Keratinocyte (primary cell): ENCODE measurements around the gene MRPS18A. TPM values are rescaled to one million over a fixed set of nuclear protein-coding genes. Genes with fewer than 3 reads are reported as not detected.

Experiments used
- DNase-seq: peaks from one replicate; pipeline ENCODE4 v3.0.0-alpha.2; 2011; ENCODE audit warnings: low read depth, missing footprints, low spot score
- FAIRE-seq: peaks from 2 replicates; lab custom pipeline; 2011; peaks lifted over from hg19 to GRCh38; lab: Jason Lieb, UNC
- H2AFZ ChIP-seq: 2 replicates; pipeline ENCODE4 v1.6.0; 2012; ENCODE audit warnings: low read length, control low read depth, inconsistent platforms; ENCODE audit not compliant: control insufficient read depth
- H3K27ac ChIP-seq: 2 replicates; pipeline ENCODE4 v1.5.1; 2011; ENCODE audit warnings: low read length; ENCODE audit not compliant: control insufficient read depth, insufficient read depth
- H3K27me3 ChIP-seq: 3 replicates; pipeline ENCODE4 v1.6.0; 2011; ENCODE audit warnings: low read length; ENCODE audit not compliant: control insufficient read depth, insufficient read depth; ENCODE audit errors: extremely low read depth
- H3K36me3 ChIP-seq, 2 experiments: 2 replicates in 1 of 2; 3 replicates in 1 of 2; pipeline ENCODE4 v1.5.1; 2011; ENCODE audit warnings: low read length in 2 of 2, mild to moderate bottlenecking in 1 of 2; ENCODE audit not compliant: control insufficient read depth in 2 of 2, insufficient read depth in 2 of 2; ENCODE audit errors: extremely low read depth in 1 of 2
- H3K4me1 ChIP-seq: 3 replicates; pipeline ENCODE4 v1.5.1; 2011; ENCODE audit warnings: low read length; ENCODE audit not compliant: control insufficient read depth, insufficient read depth; ENCODE audit errors: extremely low read depth
- H3K4me2 ChIP-seq: 3 replicates; pipeline ENCODE4 v1.6.0; 2011; ENCODE audit warnings: low read depth, low read length; ENCODE audit not compliant: control insufficient read depth, insufficient read depth; ENCODE audit errors: extremely low read depth
- H3K4me3 ChIP-seq, 3 experiments: fragments of 200-600 bp in 1 of 3; sonication (generic) in 1 of 3; 2 replicates in 2 of 3; 3 replicates in 1 of 3; pipeline ENCODE4 v1.5.1; 2011 to 2016; ENCODE audit warnings: low read length in 3 of 3, mild to moderate bottlenecking in 3 of 3, control low read depth in 2 of 3, inconsistent platforms in 1 of 3, low read depth in 1 of 3, mixed read lengths in 1 of 3, mixed run types in 1 of 3, moderate library complexity in 1 of 3; ENCODE audit not compliant: control insufficient read depth in 2 of 3, insufficient read depth in 2 of 3; ENCODE audit errors: extremely low read depth in 1 of 3
- H3K79me2 ChIP-seq: 2 replicates; pipeline ENCODE4 v1.6.0; 2012; ENCODE audit warnings: low read length; ENCODE audit not compliant: control insufficient read depth, insufficient read depth
- H3K9ac ChIP-seq: 3 replicates; pipeline ENCODE4 v1.6.0; 2011; ENCODE audit warnings: low read length; ENCODE audit not compliant: control insufficient read depth, insufficient read depth; ENCODE audit errors: extremely low read depth
- H3K9me1 ChIP-seq: 3 replicates; pipeline ENCODE4 v1.6.0; 2011; ENCODE audit warnings: low read length; ENCODE audit not compliant: control insufficient read depth, insufficient read depth; ENCODE audit errors: extremely low read depth
- H3K9me3 ChIP-seq: 2 replicates; pipeline ENCODE4 v1.5.1; 2012; ENCODE audit warnings: low read depth, low read length; ENCODE audit not compliant: control insufficient read depth
- H4K20me1 ChIP-seq: 3 replicates; pipeline ENCODE4 v1.6.0; 2011; ENCODE audit warnings: low read length; ENCODE audit not compliant: control insufficient read depth, insufficient read depth; ENCODE audit errors: extremely low read depth
- EZH2 ChIP-seq: IDR thresholded peaks from one replicate; pipeline ENCODE4 v1.6.1; 2012; ENCODE audit warnings: inconsistent platforms, mild to moderate bottlenecking, low read length, moderate library complexity
- dilution Hi-C: fragments of 300-500 bp; cut with MboI; formaldehyde crosslinking; loops from one replicate; pipeline ENCODE4 v1.7.0; 2020; ENCODE audit warnings: low sequenced_read_pairs; ENCODE audit not compliant: extremely low pct_ligation_motif_present
- polyA plus RNA-seq, 5 experiments: library from polyadenylated mRNA; depleted of rRNA in 3 of 5; stranded (reverse) in 3 of 5; stranded (forward) in 1 of 5; unstranded in 1 of 5; fragments of >200 nt; gene quantifications; 1 replicate in 1 of 5; 2 replicates in 3 of 5; 3 replicates in 1 of 5; pipeline versions ENCODE4 v1.2.1 to v1.2.3, GENCODE V29; 2011 to 2012; ENCODE audit warnings: missing spikeins in 2 of 5, low read depth in 1 of 5, low replicate concordance in 1 of 5
- TF ChIP-seq, protein P1 (sequence below), 3 experiments: IDR thresholded peaks in 1 of 3; conservative IDR thresholded peaks in 1 of 3; optimal IDR thresholded peaks in 1 of 3; 2 replicates in 2 of 3; 3 replicates in 1 of 3; pipeline versions ENCODE3 to v1.5.1; 2011; ENCODE audit warnings: low read length in 3 of 3, mild to moderate bottlenecking in 3 of 3, moderate library complexity in 2 of 3, control low read depth in 1 of 3, inconsistent platforms in 1 of 3; ENCODE audit not compliant: insufficient read depth in 2 of 3; ENCODE audit errors: extremely low read depth in 1 of 3

The MRPS18A gene
- polyA plus RNA-seq, 1 donor (not counting 4 experiments of a cell fraction or from before 2014, with no cell fraction given) = 48.8 TPM

DNA sequence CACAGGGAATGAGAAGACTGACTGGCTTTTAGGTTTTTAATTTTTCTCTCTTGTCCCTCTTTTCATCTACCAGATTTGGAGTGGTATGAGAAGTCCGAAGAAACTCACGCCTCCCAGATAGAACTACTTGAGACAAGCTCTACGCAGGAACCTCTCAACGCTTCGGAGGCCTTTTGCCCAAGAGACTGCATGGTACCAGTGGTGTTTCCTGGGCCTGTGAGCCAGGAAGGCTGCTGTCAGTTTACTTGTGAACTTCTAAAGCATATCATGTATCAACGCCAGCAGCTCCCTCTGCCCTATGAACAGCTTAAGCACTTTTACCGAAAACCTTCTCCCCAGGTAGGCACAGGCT is 51.3 kb downstream of the MRPS18A start:
- dilution Hi-C loops = no loop called here
- Histone ChIP-seq H3K27ac (peak overlapping the region; percentile 72), H3K4me3 (peak overlapping the region; percentile 67 to 100 (median 99)), H2AFZ (peak overlapping the region; percentile 96), H3K4me1 (peaks cover 11% of the 10 kb centered on the region), H3K9me1 (no peaks in the 10 kb centered on the region), H3K79me2 (peaks cover 46% of the 10 kb centered on the region), H3K27me3 (no peaks in the 10 kb centered on the region), H4K20me1 (no peaks in the 10 kb centered on the region), H3K9me3 (no peaks in the 10 kb centered on the region), H3K9ac (peak overlapping the region; percentile 90), H3K36me3 (peaks cover 11 to 17% of the 10 kb centered on the region in 2 experiments), H3K4me2 (peak overlapping the region; percentile 100)
- FAIRE-seq (no peak), DNase-seq (no peak)
- TF ChIP-seq, protein P1, sequence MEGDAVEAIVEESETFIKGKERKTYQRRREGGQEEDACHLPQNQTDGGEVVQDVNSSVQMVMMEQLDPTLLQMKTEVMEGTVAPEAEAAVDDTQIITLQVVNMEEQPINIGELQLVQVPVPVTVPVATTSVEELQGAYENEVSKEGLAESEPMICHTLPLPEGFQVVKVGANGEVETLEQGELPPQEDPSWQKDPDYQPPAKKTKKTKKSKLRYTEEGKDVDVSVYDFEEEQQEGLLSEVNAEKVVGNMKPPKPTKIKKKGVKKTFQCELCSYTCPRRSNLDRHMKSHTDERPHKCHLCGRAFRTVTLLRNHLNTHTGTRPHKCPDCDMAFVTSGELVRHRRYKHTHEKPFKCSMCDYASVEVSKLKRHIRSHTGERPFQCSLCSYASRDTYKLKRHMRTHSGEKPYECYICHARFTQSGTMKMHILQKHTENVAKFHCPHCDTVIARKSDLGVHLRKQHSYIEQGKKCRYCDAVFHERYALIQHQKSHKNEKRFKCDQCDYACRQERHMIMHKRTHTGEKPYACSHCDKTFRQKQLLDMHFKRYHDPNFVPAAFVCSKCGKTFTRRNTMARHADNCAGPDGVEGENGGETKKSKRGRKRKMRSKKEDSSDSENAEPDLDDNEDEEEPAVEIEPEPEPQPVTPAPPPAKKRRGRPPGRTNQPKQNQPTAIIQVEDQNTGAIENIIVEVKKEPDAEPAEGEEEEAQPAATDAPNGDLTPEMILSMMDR (optimal IDR thresholded peaks at IDR 0.05 in 1 of 3, IDR thresholded peaks at IDR 0.05 in 1 of 3, conservative IDR thresholded peaks at IDR 0.05 in 1 of 3; ENCODE audit: extremely low read depth in 1 of 3, insufficient read depth in 2 of 3, low read length in 3 of 3) = no peak
- TF ChIP-seq EZH2 = no peak

DNA sequence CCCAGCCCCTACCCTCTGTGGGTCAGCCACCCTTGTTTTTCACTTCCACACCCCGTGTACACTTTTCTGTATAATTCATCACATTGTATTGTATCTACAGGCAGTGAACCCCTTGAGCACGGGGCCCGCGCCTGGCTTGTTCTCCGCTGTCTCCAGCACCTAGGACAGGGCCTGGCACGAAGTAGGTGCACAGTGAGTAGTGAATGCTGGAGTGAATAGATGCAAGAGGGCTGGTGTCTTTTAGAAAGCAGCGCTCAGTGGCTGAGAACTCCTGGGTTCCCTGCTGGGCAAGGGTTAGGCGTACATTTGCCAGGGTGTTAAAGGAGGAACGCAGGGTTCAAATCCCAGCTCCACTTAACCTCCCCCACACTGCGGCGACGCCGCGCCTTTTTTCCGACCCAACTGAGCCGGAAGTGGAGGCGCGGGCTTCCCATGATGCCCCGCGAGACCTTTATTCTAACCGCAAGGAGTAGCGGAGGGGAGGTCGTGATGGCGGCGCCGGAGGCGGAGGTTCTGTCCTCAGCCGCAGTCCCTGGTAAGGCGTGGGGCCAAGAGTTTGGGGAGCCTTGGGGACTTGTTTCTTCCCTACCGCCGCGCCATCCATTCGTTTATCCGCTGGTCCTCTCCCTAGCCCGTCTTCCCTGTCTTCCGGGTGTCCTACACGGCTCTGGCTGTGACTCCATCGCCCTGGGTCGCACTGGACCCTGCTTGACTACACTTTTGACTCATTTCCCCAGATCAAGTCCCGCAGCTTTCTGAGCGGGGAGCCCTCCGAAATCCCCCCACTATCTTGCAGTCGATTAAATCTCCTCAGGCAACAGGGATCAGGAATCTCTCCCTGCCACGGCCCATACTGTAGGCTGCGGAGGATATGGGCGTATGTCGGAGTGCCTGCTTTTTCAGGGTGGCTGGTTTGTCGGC is 51.9 kb downstream of the MRPS18A start, which contains the start of gene MAD2L1BP:
Gene MAD2L1BP (plus strand): TSS at position 454 of the 921 bp plus-strand sequence. CDS start 36 bp downstream, at position 490.
- Histone ChIP-seq H3K4me2 (peak within 1 kb of the TSS; percentile 100), H3K27me3 (no peaks in the 10 kb centered on the region), H2AFZ (peak within 1 kb of the TSS; percentile 96), H4K20me1 (no peaks in the 10 kb centered on the region), H3K9me3 (no peaks in the 10 kb centered on the region), H3K79me2 (peaks cover 42% of the 10 kb centered on the region), H3K36me3 (peaks cover 10 to 15% of the 10 kb centered on the region in 2 experiments), H3K4me1 (peaks cover 16% of the 10 kb centered on the region), H3K9ac (peak within 1 kb of the TSS; percentile 90), H3K4me3 (peak within 1 kb of the TSS; percentile 67 to 100 (median 99)), H3K27ac (peak within 1 kb of the TSS; percentile 72), H3K9me1 (peaks cover 2% of the 10 kb centered on the region)
- dilution Hi-C loops = no loop called here
- no peak for FAIRE-seq
- DNase-seq = no peak
- no peak for TF ChIP-seq EZH2
- TF ChIP-seq, protein P1 (optimal IDR thresholded peaks at IDR 0.05 in 1 of 3, IDR thresholded peaks at IDR 0.05 in 1 of 3, conservative IDR thresholded peaks at IDR 0.05 in 1 of 3; ENCODE audit: extremely low read depth in 1 of 3, insufficient read depth in 2 of 3, low read length in 3 of 3) = no peak
